Measurements from ENCODE around the gene FKBP14.
"Not testable (repeated sequence)": the region's sequence is repeated elsewhere in the genome, so short reads cannot be mapped to it uniquely, and the experiment has no call there.

Gene FKBP14

DNA sequence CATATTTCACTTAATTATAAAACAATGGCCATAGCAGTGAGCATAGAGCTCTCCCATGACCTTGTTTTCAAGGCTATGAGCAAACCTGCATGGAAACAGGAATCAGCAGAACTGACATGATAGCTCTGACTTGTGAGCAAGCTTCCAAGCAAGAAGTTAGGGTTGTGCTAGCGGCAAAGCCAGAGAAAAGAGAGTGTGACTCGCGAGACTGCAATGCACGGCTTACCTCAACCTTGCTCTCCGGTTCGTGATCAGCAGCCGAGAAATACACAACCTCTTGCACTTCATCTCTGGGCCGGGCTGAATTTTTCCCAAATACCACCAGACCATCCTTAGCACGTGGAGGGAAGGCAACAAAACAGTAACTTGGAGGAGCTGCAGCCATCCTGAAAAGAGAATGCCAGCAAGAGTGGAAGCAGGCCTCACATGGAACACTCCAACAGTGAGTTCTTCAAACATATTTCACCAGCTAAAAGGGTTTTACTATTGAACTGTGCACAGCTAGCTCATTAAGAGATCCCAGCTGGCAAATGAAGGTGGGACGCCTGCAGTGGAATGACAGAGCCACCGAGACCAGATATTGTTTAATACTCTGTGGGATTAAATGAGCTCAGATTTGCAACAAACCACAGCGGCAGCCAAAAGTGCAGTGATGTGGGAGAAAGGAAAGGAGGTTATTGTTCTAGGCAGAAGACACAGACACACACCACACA lies 57.7 kb downstream of the FKBP14 start:
- no peak overlapping the region for H2AFZ ChIP-seq (ENCODE audit: low read depth, low read length, severe bottlenecking)
- no peaks in the 10 kb centered on the region for H3F3A ChIP-seq (ENCODE audit: insufficient read depth)
- no peaks in the 10 kb centered on the region for H3K79me2 ChIP-seq (ENCODE audit: insufficient read depth, low read length)
- no peaks in the 10 kb centered on the region for H3K27me3 ChIP-seq (ENCODE audit: low read length)
- no peaks in the 10 kb centered on the region for H3K36me3 ChIP-seq (ENCODE audit: low read length)
- no peaks in the 10 kb centered on the region for H3K9me3 ChIP-seq (ENCODE audit: insufficient read depth, low read length)
- no peak overlapping the region for H3K4me2 ChIP-seq (ENCODE audit: low read depth, low read length, poor library complexity, severe bottlenecking)
- H3K9ac ChIP-seq (ENCODE audit: low read length) = no peak overlapping the region
- H3K9me2 ChIP-seq (replicated peaks; ENCODE audit: insufficient read depth, low read length) = no peaks in the 10 kb centered on the region
- H4K20me1 ChIP-seq (ENCODE audit: low read depth, low read length) = no peaks in the 10 kb centered on the region
- TF ChIP-seq, protein P1, sequence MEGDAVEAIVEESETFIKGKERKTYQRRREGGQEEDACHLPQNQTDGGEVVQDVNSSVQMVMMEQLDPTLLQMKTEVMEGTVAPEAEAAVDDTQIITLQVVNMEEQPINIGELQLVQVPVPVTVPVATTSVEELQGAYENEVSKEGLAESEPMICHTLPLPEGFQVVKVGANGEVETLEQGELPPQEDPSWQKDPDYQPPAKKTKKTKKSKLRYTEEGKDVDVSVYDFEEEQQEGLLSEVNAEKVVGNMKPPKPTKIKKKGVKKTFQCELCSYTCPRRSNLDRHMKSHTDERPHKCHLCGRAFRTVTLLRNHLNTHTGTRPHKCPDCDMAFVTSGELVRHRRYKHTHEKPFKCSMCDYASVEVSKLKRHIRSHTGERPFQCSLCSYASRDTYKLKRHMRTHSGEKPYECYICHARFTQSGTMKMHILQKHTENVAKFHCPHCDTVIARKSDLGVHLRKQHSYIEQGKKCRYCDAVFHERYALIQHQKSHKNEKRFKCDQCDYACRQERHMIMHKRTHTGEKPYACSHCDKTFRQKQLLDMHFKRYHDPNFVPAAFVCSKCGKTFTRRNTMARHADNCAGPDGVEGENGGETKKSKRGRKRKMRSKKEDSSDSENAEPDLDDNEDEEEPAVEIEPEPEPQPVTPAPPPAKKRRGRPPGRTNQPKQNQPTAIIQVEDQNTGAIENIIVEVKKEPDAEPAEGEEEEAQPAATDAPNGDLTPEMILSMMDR (IDR thresholded peaks at IDR 0.05; ENCODE audit: insufficient read depth, low read length, poor library complexity, severe bottlenecking) = no peak
- no peak for TF ChIP-seq EZH2phosphoT487 (conservative IDR thresholded peaks at IDR 0.05; ENCODE audit: low read length)
- no peak overlapping the region for H3K27ac ChIP-seq (ENCODE audit: low read depth, low read length)
- no peak overlapping the region for H3K4me3 ChIP-seq (ENCODE audit: insufficient read depth, low read length, poor library complexity, severe bottlenecking)

DNA sequence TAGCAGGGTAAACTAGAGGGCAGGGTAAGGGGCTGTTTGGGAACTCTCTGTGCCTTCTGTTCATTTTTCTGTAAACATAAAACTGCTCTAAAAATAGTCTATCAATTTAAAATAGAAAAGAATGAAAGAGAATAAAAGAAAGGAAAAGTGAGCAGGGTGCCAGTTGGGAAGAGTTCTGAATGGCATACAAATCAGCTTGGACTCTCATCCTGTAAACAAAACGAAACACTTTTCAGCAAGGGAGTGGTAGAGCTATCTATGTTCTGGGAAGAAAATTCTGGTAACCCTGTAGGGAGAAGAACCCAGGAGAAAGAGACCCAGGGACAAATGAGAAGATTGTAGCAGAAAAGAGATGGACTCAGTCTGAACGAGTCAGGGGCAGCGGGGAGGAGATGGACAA lies 61.5 kb downstream of the FKBP14 start:
- no peak for TF ChIP-seq EZH2phosphoT487 (conservative IDR thresholded peaks at IDR 0.05; ENCODE audit: low read length)
- TF ChIP-seq, protein P1 (IDR thresholded peaks at IDR 0.05; ENCODE audit: insufficient read depth, low read length, poor library complexity, severe bottlenecking) = no peak
- Histone ChIP-seq H3K4me2 (ENCODE audit: low read depth, low read length, poor library complexity, severe bottlenecking) (no peak overlapping the region), H3K27ac (ENCODE audit: low read depth, low read length) (no peak overlapping the region), H3K4me3 (ENCODE audit: insufficient read depth, low read length, poor library complexity, severe bottlenecking) (no peak overlapping the region), H3K9me3 (ENCODE audit: insufficient read depth, low read length) (no peaks in the 10 kb centered on the region), H3K9me2 (replicated peaks; ENCODE audit: insufficient read depth, low read length) (no peaks in the 10 kb centered on the region), H3K9ac (ENCODE audit: low read length) (no peak overlapping the region), H3F3A (ENCODE audit: insufficient read depth) (no peaks in the 10 kb centered on the region), H3K27me3 (ENCODE audit: low read length) (no peaks in the 10 kb centered on the region), H4K20me1 (ENCODE audit: low read depth, low read length) (no peaks in the 10 kb centered on the region), H3K36me3 (ENCODE audit: low read length) (no peaks in the 10 kb centered on the region), H3K79me2 (ENCODE audit: insufficient read depth, low read length) (no peaks in the 10 kb centered on the region), H2AFZ (ENCODE audit: low read depth, low read length, severe bottlenecking) (no peak overlapping the region)

DNA sequence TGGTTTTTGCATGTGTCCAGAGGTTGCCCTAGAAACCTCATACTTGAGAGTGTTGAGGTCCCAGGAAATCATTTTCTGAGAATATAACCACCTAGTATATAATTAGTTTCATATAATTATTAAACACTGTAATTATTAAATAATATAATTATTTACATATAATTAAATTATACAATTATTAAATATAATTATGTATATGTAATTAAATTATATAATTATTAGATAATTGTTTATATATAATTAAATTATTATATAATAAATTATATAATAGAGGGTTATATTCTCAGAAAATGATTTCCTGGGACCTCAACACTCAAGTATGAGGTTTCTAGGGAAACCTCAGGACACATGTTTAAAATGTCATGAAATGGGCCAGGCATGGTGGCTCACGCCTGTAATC lies 64.5 kb downstream of the FKBP14 start:
- Histone ChIP-seq H3K27ac (ENCODE audit: low read depth, low read length) (no peak overlapping the region), H3K9me2 (replicated peaks; ENCODE audit: insufficient read depth, low read length) (no peaks in the 10 kb centered on the region), H2AFZ (ENCODE audit: low read depth, low read length, severe bottlenecking) (no peak overlapping the region), H3K4me2 (ENCODE audit: low read depth, low read length, poor library complexity, severe bottlenecking) (no peak overlapping the region), H3K79me2 (ENCODE audit: insufficient read depth, low read length) (no peaks in the 10 kb centered on the region), H4K20me1 (ENCODE audit: low read depth, low read length) (no peaks in the 10 kb centered on the region), H3K9me3 (ENCODE audit: insufficient read depth, low read length) (no peaks in the 10 kb centered on the region), H3F3A (ENCODE audit: insufficient read depth) (no peaks in the 10 kb centered on the region), H3K27me3 (ENCODE audit: low read length) (no peaks in the 10 kb centered on the region), H3K36me3 (ENCODE audit: low read length) (no peaks in the 10 kb centered on the region), H3K9ac (ENCODE audit: low read length) (no peak overlapping the region), H3K4me3 (ENCODE audit: insufficient read depth, low read length, poor library complexity, severe bottlenecking) (no peak overlapping the region)
- TF ChIP-seq, protein P1 (IDR thresholded peaks at IDR 0.05; ENCODE audit: insufficient read depth, low read length, poor library complexity, severe bottlenecking) = no peak
- no peak for TF ChIP-seq EZH2phosphoT487 (conservative IDR thresholded peaks at IDR 0.05; ENCODE audit: low read length)

DNA sequence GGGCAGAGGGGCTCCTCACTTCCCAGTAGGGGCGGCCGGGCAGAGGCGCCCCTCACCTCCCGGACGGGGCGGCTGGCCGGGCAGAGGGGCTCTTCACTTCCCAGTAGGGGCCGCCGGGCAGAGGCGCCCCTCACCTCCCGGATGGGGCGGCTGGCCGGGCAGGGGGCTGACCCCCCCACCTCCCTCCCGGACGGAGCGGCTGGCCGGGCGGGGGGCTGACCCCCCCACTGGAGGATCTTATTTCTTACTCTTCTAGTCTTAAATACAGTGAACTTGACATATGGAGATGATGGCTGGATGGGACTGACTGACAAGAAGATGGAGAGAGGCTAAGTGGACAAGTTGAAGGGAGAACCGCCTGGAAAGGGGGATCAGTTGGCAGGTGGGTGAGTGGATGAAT lies 64.9 kb downstream of the FKBP14 start:
- H3K9ac ChIP-seq (ENCODE audit: low read length); H3K27ac ChIP-seq (ENCODE audit: low read depth, low read length); H3K9me2 ChIP-seq (replicated peaks; ENCODE audit: insufficient read depth, low read length); H3K4me2 ChIP-seq (ENCODE audit: low read depth, low read length, poor library complexity, severe bottlenecking); H2AFZ ChIP-seq (ENCODE audit: low read depth, low read length, severe bottlenecking); H3K79me2 ChIP-seq (ENCODE audit: insufficient read depth, low read length); H3K9me3 ChIP-seq (ENCODE audit: insufficient read depth, low read length); H3K4me3 ChIP-seq (ENCODE audit: insufficient read depth, low read length, poor library complexity, severe bottlenecking); H3K27me3 ChIP-seq (ENCODE audit: low read length); H3K36me3 ChIP-seq (ENCODE audit: low read length); H3F3A ChIP-seq (ENCODE audit: insufficient read depth); H4K20me1 ChIP-seq (ENCODE audit: low read depth, low read length): not testable (repeated sequence)

All from SU-DHL-6 (cell line).